Bone marrow (tissue), 2 donors: ENCODE results near the gene WDR35.
A peak's percentile ranks its signal among the peaks of the same experiment; 100 is the strongest.
"Not testable (repeated sequence)": the region's sequence is repeated elsewhere in the genome, so short reads cannot be mapped to it uniquely, and the experiment has no call there.

ENCODE experiments used
- DNase-seq, 2 donors: peaks; one replicate each; lab custom pipeline; 2025; lab: John Stamatoyannopoulos, UW

Gene WDR35

DNA sequence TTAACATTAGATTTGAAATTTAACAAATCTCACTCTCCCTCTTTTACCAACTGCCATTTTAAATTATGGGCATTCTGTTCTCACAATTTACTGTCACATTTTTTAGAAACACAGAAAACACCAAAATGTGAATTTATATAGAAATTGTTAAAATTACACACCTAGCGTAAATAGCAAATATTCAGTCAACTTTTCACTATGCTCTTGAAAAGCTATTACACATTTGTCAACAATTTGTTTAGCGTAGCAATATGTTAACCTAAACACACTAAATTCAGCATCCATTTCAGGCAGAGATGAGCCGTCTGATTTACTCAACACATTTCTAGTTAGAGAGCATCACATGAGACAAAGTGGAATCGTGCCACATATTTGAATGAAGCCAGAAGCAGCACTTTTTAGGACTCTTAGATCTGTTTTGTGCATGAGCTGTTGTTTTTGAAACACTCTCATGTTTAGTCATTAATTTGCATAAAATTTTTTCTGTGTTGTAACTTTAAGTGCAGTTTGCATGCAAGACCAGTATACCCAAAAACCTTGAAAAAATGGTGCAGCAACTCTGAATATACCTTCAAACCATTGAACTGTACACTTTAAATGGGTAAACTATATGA, 96.3 kb downstream of the WDR35 start:
- DNase-seq = no peak

- peak; percentile 13 to 86 for DNase-seq
Observed at GRCh38 chr2:19891971-19892370, 97.9 kb downstream of the WDR35 start.

- no peak for DNase-seq
Observed at GRCh38 chr2:19890104-19890503, 99.8 kb downstream of the WDR35 start.

- no peak for DNase-seq
Observed at GRCh38 chr2:19888831-19889230, 101.1 kb downstream of the WDR35 start.

DNA sequence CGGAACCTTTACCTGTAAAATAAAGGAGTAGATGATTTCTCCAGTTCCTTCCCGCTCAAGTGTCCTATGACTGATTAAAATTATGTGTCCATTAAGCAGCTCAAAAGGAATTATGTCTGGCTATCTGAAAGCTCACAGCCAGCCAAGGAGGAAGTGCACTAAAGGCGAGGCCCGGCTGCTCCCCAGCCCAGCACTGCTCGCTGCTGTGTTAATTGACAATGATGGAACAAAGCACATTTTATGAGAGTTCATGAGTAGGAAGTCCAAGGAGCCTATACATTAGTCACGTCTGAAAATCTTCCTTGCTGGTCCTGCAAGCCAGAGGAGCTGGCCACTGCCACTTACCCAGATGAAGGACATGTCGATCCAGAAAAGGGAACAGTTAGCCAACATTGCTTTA, 102.4 kb downstream of the WDR35 start:
- DNase-seq = no peak

DNA sequence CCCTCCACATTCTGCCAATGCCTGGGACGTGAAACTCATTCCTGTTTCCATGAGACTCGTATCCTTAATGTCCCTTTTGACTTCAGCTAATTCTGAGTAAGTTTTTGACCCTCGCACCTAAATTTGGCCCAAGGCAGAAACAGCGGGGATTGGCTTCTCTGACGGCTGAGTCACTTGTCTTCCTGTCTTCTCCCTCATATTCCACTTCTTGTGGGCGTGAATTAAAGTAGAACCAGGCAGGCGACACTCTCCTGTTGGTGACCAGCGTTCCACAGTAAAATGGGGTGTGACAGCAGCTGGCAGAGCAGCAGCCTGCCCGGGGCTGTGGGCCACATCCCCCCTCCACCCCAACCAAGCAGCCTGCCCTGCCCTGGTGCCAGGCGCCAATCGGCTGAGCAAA, 103.6 kb downstream of the WDR35 start:
- DNase-seq = no peak

GRCh38 chr2:19885791-19886190, 104.1 kb downstream of the WDR35 start:
- DNase-seq = no peak

GRCh38 chr2:19883971-19884720, 105.8 kb downstream of the WDR35 start:
- no peak for DNase-seq

DNA sequence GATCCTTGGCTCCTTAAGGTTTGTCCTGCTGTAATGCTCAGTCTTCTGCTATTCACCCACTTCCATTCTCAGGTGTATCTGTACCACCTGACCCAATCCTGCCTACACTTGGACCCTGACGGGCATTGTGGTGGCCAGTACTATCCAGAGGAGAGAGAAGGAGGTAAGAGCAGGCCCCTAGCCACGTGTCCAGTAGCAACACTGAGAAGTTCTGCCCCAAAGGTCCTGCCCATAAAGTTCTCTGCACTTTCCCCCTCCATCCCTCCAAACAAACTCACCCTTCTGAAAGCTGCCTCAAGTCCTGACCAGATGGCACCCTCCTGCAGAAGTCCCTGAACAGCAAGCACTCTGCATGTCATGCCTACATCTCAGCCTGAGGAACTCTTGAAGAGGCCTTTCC, 106.4 kb downstream of the WDR35 start:
- DNase-seq = no peak

DNA sequence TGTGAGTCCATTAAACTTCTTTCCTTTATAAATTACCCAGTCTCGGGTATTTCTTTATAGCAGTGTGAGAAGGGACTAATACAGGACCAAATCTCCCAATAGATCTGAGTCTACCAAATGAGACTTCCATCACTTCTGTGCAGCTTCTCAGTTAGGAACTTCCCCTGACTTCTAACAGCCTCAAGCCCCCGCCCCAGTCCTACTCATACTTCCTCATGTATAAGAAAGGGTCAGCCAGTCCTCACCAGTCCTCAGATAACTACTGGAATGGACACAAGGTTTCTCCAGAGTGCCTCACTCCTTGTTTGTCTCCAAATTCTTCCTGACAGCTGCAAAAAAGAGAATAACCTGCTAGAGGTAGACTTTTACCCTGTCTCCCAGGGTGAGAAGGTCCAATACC, 107.6 kb downstream of the WDR35 start:
- no peak for DNase-seq

GRCh38 chr2:19881908-19882265, 108.0 kb downstream of the WDR35 start:
- no peak for DNase-seq

DNA sequence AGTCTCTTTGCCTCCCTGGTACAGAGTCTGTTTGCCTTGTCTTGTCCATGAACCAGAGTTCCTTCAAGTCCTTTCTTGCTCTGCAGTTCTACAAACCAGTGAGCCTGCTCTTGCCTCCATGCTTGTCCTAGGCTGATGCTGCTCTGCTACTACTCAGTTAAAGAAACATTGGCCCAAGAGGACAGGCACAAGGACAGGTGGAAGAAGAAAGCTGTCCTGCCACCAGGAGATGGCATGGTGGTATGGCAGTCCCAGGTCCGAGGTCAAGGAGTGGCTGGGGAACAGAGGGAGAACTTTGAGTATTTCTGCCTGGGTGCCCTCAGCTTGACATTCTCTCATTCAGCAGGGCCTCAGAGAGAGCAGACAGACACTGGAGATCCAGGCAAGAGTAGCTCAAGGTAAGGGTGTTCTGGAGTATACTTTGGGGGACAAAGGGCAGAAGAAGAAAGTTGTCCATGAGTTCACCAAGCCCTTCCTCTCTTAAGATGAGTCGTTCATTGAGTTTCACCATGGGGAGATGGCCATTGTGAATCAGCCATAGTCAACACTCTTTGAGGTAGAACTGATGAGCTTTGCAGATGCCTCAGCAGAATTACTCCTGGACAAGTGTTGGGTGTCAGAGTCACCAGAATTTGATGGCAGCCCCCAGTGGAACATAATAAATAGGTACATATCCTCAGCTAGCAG, 108.5 kb downstream of the WDR35 start:
- no peak for DNase-seq

GRCh38 chr2:19880191-19880590, 109.7 kb downstream of the WDR35 start:
- not testable (repeated sequence) for DNase-seq

DNA sequence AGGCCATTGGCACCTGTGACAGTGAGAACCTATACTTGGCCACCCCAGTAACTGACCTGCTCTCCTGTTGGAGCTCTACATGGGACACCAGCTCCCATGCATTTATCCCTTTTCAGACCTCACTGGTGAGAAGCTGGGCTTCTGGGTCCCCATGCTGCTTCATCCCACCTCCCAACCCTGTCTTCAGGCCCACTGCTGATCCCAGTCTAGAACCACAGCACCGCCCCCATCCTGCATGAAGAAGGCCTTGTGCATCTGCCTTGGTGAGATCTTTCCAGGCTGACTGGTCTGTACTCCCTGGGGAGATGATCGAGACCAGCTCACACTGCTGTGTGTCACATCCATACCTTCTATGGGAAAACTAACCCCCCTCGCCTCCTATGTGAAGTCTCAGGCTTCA, 110.8 kb downstream of the WDR35 start:
- DNase-seq = no peak

DNA sequence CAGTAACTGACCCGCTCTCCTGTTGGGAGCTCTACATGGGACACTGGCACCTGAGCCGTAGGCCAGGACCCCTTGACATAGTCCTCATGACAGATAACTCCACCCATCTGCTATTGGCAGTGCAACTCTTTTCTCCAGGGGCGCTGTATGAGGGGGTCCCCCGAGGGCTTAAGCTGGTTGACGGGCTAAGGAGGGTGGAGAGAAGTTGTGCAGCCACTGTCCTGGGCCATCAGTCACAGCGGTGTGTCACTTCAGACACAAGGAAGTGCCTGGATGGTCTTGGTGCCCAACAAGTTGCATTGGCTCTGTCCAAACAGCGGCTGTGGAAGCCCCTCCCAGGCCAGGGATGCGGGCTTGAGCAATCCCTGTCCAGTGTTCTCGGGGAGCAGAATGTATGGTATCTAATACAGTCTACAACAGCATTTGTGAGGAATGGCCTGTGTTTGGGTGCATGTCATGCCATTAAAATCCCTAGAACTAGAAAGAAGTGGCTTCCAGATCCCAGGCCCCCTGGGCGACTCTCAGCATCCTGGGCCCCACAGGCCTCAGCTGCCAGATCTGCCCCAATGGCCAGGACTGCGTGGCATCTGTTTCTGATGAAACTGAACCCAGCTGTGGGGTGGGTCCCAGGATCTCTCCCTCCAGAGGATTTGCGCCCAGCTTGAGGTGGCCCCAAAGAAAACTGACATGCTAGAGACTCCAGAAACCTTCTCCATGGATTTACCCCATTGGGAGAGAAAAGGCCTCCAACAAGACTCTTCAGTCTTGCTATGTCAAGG, 111.4 kb downstream of the WDR35 start:
- no peak for DNase-seq

DNA sequence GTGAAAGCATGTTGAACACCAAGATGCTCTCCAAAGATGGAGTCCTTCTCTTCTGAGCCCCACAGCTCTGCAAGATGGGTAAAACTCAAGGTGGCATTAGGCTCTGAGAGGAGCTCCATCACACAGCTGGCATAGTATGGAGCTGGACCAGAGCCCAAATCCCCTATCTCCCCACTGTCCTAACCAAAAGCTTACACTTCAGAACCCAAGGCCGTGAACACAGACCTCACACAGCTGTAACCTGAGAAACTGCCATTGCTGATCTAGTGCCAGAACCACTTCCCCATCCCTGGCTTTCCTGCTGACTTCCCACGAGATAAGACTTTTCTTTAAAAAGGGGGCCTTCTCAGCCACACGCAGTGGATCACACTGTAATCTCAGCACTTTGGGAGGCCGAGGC, 113.2 kb downstream of the WDR35 start:
- no peak for DNase-seq

- no peak for DNase-seq
Observed at GRCh38 chr2:19875280-19875679, 114.6 kb downstream of the WDR35 start.

- no peak for DNase-seq
Observed at GRCh38 chr2:19874726-19875125, 115.2 kb downstream of the WDR35 start.

GRCh38 chr2:19873014-19873413, 116.9 kb downstream of the WDR35 start:
- DNase-seq = no peak

DNA sequence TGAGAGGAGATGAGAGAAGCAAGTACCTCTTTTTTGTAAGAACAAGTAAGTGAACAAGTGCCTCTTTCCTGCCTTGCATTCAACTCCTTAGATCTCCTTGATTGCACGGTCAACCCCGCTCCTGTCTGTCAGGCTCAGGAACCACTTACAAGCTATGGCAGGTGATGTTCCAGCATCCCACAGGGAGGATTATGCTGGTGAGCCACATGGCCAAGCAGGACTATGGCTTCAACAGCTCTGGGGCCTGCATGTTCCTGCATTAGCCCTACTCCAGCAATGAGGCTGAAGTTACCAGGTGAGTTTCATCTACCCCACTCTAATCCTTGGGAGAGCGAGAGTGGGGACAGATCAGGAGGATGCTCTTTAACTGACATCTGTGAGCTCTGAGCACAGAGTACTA, 117.6 kb downstream of the WDR35 start:
- no peak for DNase-seq

- no peak for DNase-seq
Observed at GRCh38 chr2:19871836-19872235, 118.1 kb downstream of the WDR35 start.

- no peak for DNase-seq
Observed at GRCh38 chr2:19870792-19871191, 119.1 kb downstream of the WDR35 start.
